Aorta (tissue), 5 donors: ENCODE data around the gene TRMT1. TPM values are rescaled to one million over a fixed set of nuclear protein-coding genes. Genes with fewer than 3 reads are reported as not detected.
"Not testable (repeated sequence)": the region's sequence is repeated elsewhere in the genome, so short reads cannot be mapped to it uniquely, and the experiment has no call there.

Experiments used
- ATAC-seq: fragments of 200-7000 bp; cut with Tn5 transposase; one replicate; pipeline ENCODE4 v1.9.1; 2022; ENCODE audit warnings: moderate library complexity; ENCODE audit not compliant: low FRiP score
- DNase-seq, 2 donors: peaks; one replicate each; pipeline ENCODE4 v3.0.0-alpha.2; 2020
- H3K27ac ChIP-seq, 2 donors: one replicate each; pipeline ENCODE4 v1.5.1; 2013; ENCODE audit warnings: low read length in 2 of 2, mild to moderate bottlenecking in 2 of 2, moderate library complexity in 2 of 2, control low read depth in 1 of 2, inconsistent platforms in 1 of 2, low read depth in 1 of 2
- H3K27me3 ChIP-seq, 2 donors: one replicate each; pipeline ENCODE4 v1.6.1; 2013; ENCODE audit warnings: control low read depth in 1 of 2, low read length in 1 of 2, mild to moderate bottlenecking in 1 of 2, moderate library complexity in 1 of 2; ENCODE audit not compliant: insufficient read depth in 2 of 2, control insufficient read depth in 1 of 2
- H3K36me3 ChIP-seq, 2 donors: one replicate each; pipeline ENCODE4 v1.6.1; 2013; ENCODE audit warnings: control low read depth in 1 of 2, low read length in 1 of 2, mild to moderate bottlenecking in 1 of 2; ENCODE audit not compliant: insufficient read depth in 2 of 2, control insufficient read depth in 1 of 2
- H3K4me1 ChIP-seq, 2 donors: one replicate each; pipeline ENCODE4 v1.6.1; 2013; ENCODE audit warnings: low read length in 2 of 2, control low read depth in 1 of 2, mild to moderate bottlenecking in 1 of 2, moderate library complexity in 1 of 2; ENCODE audit not compliant: insufficient read depth in 2 of 2, control insufficient read depth in 1 of 2
- H3K4me3 ChIP-seq, 2 donors: one replicate each; pipeline ENCODE4 v1.5.1; 2013; ENCODE audit warnings: low read length in 2 of 2, control low read depth in 1 of 2, mild to moderate bottlenecking in 1 of 2
- H3K9me3 ChIP-seq: one replicate; pipeline ENCODE4 v1.6.1; 2013; ENCODE audit warnings: mild to moderate bottlenecking, low read length; ENCODE audit not compliant: control insufficient read depth
- WGBS, 2 donors: extraction: QIAGEN DNeasy Blood & Tissue Kit; methylation state at CpG; one replicate each; pipeline ENCODE4 v1.1.7; 2013; 5-methylcytosine and 5-hydroxymethylcytosine counted together
- intact Hi-C, 2 donors: fragments of 100-400 bp; cut with DNase I; formaldehyde crosslinking; loops; one replicate each; pipeline versions ENCODE4 v1.14.2 to v1.15.0; 2022
- long read RNA-seq, 2 donors: library from polyadenylated mRNA; unstranded; transcript quantifications; one replicate each; pipeline ENCODE4 v2.0.0, GENCODE V29; 2020 to 2021
- polyA plus RNA-seq, 2 donors: library from polyadenylated mRNA; stranded (reverse); fragments of 200-250 nt; gene quantifications; one replicate each; pipeline ENCODE4 v1.2.3, GENCODE V29; 2013
- total RNA-seq, 2 donors: library from RNA; stranded (reverse); fragmentation: NEBNext Ultra II Directional; extraction: Animal tissue kit (Norgen Biotek cat#: 25700); gene quantifications; one replicate each; pipeline ENCODE4 v1.2.1, GENCODE V29; 2021
- donor health status: healthy with polysubstance abuse.
- donor health status: Bipolar disorder and iron deficiency.
- donor health status: DM: no; HTN: no; CAD: no.
- donor health status: DM: no; HTN: no; CAD: no.
- donor health status: DM: yes; HTN: yes; CAD: no.

TRMT1 gene
- total RNA-seq, result 10 to 100 TPM; 23.9 to 26.5 TPM
- polyA plus RNA-seq, result 10 to 100 TPM; 17.9 to 62.2 TPM
- long read RNA-seq, donor 1, transcript TRMT1-202 (17 exons, 2,142 nt), result major isoform, 56 of 127 reads
- long read RNA-seq, donor 1, partial matches to known transcripts, result 9 of 127 reads
- long read RNA-seq, donor 1, other reads (novel, unspliced or antisense), result 59 of 127 reads
- long read RNA-seq, donor 2, transcript TRMT1-202 (17 exons, 2,142 nt), result major isoform, 6 of 28 reads
- long read RNA-seq, donor 2, partial matches to known transcripts, result 9 of 28 reads
- long read RNA-seq, donor 2, other reads (novel, unspliced or antisense), result 12 of 28 reads

GRCh38 chr19:13116282-13117175 lies at the start of gene TRMT1:
TRMT1 (minus strand) TSS chr19:13116740; CDS start chr19:13116399, 341 bp downstream.
- peak within 1 kb of the TSS in 1 of 2 donors; percentile 14 for H3K27ac ChIP-seq
- intact Hi-C loops, result loop anchor here in 1 of 2 donors (2.0 kb wide), 1 partner anchor 34 kb away; the partner anchor contains the start of genes IER2 and STX10
- no peaks in the 10 kb centered on the region for H3K27me3 ChIP-seq
- DNase-seq (peak; percentile 96 to 97), ATAC-seq (peak; percentile 91)
- H3K9me3 ChIP-seq, result no peaks in the 10 kb centered on the region
- H3K4me3 ChIP-seq, result peak within 1 kb of the TSS; percentile 48 to 63
- H3K4me1 ChIP-seq, result peaks cover 0 to 2% of the 10 kb centered on the region in 2 donors
- 0 to 1% methylated on average over 51 of the region's 51 CpGs for WGBS, 2 donors
- peaks cover 0 to 3% of the 10 kb centered on the region in 2 donors for H3K36me3 ChIP-seq

DNA sequence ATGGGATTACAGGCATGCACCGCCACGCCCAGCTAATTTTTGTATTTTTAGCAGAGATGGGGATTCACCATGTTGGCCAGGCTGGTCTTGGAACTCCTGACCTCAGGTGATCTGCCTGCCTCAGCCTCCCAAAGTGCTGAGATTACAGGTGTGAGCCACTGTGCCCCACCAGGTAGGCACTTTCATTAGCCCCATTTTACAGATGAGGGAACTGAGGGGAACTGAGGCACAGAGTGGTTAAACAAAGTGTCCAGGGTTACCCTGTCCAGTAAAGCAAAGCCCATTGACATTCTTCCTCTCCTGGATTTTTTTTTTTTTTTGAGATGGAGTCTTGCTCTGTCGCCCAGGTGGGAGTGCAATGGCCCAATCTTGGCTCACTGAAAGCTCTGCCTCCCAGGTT lies 49.6 kb upstream of the TRMT1 start:
- not testable (repeated sequence) for H3K27ac ChIP-seq, H3K36me3 ChIP-seq, H3K4me3 ChIP-seq, ATAC-seq, H3K27me3 ChIP-seq, H3K4me1 ChIP-seq, H3K9me3 ChIP-seq, DNase-seq
- WGBS, 2 donors, result 93 to 94% methylated on average over 3 of the region's 3 CpGs
- intact Hi-C loops, result loop anchor here in 1 of 2 donors (5.0 kb wide), 1 partner anchor 41 kb away; no protein-coding TSS in a partner anchor

- 78% methylated on average over 19 of the region's 19 CpGs for WGBS, 2 donors
- Histone ChIP-seq H3K4me1 (no peaks in the 10 kb centered on the region), H3K4me3 (no peak overlapping the region), H3K27ac (peak overlapping the region; percentile 5 to 54), H3K9me3 (no peaks in the 10 kb centered on the region), H3K36me3 (no peaks in the 10 kb centered on the region), H3K27me3 (no peaks in the 10 kb centered on the region)
- ATAC-seq (no peak), DNase-seq (no peak)
- intact Hi-C loops, result loop anchor here in 1 of 2 donors (5.0 kb wide), 1 partner anchor 42 kb away; no protein-coding TSS in a partner anchor
These were observed 48.8 kb upstream of the TRMT1 start for GRCh38 chr19:13165162-13165997.

- H3K4me3 ChIP-seq, result no peak overlapping the region
- H3K36me3 ChIP-seq, result no peaks in the 10 kb centered on the region
- intact Hi-C loops, result loop anchor here in 1 of 2 donors (5.0 kb wide), 1 partner anchor 43 kb away; no protein-coding TSS in a partner anchor
- no peaks in the 10 kb centered on the region for H3K27me3 ChIP-seq
- no peaks in the 10 kb centered on the region for H3K9me3 ChIP-seq
- peak overlapping the region; percentile 23 to 54 for H3K27ac ChIP-seq
- peak; percentile 72 to 84 for DNase-seq
- no peak for ATAC-seq
- no peaks in the 10 kb centered on the region for H3K4me1 ChIP-seq
- 19 to 27% methylated on average over 17 to 19 of the region's 19 CpGs for WGBS, 2 donors
These were observed 48.0 kb upstream of the TRMT1 start for GRCh38 chr19:13164343-13165161.

GRCh38 chr19:13163609-13164342 lies 47.2 kb upstream of the TRMT1 start:
- Histone ChIP-seq H3K4me3 (no peak overlapping the region), H3K27ac (peak overlapping the region; percentile 52 to 92), H3K4me1 (no peaks in the 10 kb centered on the region), H3K27me3 (no peaks in the 10 kb centered on the region), H3K9me3 (no peaks in the 10 kb centered on the region), H3K36me3 (no peaks in the 10 kb centered on the region)
- DNase-seq (peak; percentile 90 to 91), ATAC-seq (peak; percentile 53)
- intact Hi-C loops, result no loop called here
- 8 to 9% methylated on average over 19 to 20 of the region's 20 CpGs for WGBS, 2 donors

GRCh38 chr19:13162724-13163608 lies 46.4 kb upstream of the TRMT1 start:
- peak; percentile 98 to 99 for DNase-seq
- H3K27ac ChIP-seq, result peak overlapping the region; percentile 52 to 92
- ATAC-seq, result peak; percentile 92
- H3K9me3 ChIP-seq, result no peaks in the 10 kb centered on the region
- no peaks in the 10 kb centered on the region for H3K36me3 ChIP-seq
- H3K4me1 ChIP-seq, result no peaks in the 10 kb centered on the region
- no peak overlapping the region for H3K4me3 ChIP-seq
- WGBS, 2 donors, result 3 to 4% methylated on average over 57 to 58 of the region's 58 CpGs
- no peaks in the 10 kb centered on the region for H3K27me3 ChIP-seq
- intact Hi-C loops, result no loop called here

DNA sequence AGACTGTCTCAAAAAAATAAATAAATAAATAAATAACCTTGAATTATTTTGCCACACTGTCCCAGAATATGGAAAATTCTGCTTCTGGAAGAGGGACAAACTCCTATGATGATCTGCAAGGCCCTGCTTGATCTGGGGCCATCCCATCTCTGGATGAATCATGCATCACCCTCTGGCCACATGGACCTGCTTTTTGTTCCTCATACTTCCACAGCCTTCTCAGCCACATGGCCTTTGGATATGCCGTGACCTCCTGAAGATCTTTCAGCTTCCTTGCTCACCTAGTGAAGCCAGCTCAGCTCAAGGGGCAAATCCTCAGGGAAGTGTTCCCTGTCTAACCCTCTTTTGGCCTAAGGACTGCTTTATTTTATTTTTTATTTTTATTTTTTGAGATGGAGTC lies 44.0 kb upstream of the TRMT1 start:
- no peak for ATAC-seq
- H3K9me3 ChIP-seq, result no peaks in the 10 kb centered on the region
- no peak overlapping the region for H3K27ac ChIP-seq
- H3K27me3 ChIP-seq, result no peaks in the 10 kb centered on the region
- no peak for DNase-seq
- 87 to 94% methylated on average over 1 of the region's 1 CpG for WGBS, 2 donors
- intact Hi-C loops, result no loop called here
- no peak overlapping the region for H3K4me3 ChIP-seq
- H3K36me3 ChIP-seq, result no peaks in the 10 kb centered on the region
- no peaks in the 10 kb centered on the region for H3K4me1 ChIP-seq
